DND-41 (cell line): Measurements from ENCODE around the gene DBNDD2.

ENCODE experiments used
- ATAC-seq: fragments of 200-7000 bp; cut with Tn5 transposase; 3 replicates; pipeline ENCODE4 v1.9.1; 2021; ENCODE audit warnings: low read depth; ENCODE audit not compliant: insufficient read depth
- DNase-seq: peaks from one replicate; pipeline ENCODE4 v3.0.0-alpha.2; 2020
- H2AFZ ChIP-seq: 2 replicates; pipeline ENCODE4 v1.6.0; 2012; ENCODE audit warnings: low read depth, low read length
- H3K27ac ChIP-seq: 2 replicates; pipeline ENCODE4 v1.5.1; 2012; ENCODE audit warnings: low read length, inconsistent platforms
- H3K27me3 ChIP-seq: fragments of 200-600 bp; sonication (generic); 2 replicates; pipeline ENCODE4 v1.6.0; 2012; ENCODE audit warnings: low read length, mild to moderate bottlenecking, inconsistent platforms; ENCODE audit not compliant: insufficient read depth, poor library complexity
- H3K36me3 ChIP-seq: 2 replicates; pipeline ENCODE4 v1.5.1; 2012; ENCODE audit warnings: low read length, inconsistent platforms; ENCODE audit not compliant: insufficient read depth
- H3K4me1 ChIP-seq: 2 replicates; pipeline ENCODE4 v1.5.1; 2012; ENCODE audit warnings: mild to moderate bottlenecking, low read length; ENCODE audit not compliant: insufficient read depth
- H3K4me2 ChIP-seq: 2 replicates; pipeline ENCODE4 v1.6.0; 2012; ENCODE audit warnings: mild to moderate bottlenecking, moderate library complexity, low read length, inconsistent platforms; ENCODE audit not compliant: insufficient read depth
- H3K4me3 ChIP-seq, 2 experiments: fragments of 200-600 bp in 1 of 2; shearing (Covaris generic) in 1 of 2; 2 replicates each; pipeline ENCODE4 v1.5.1; 2012 to 2016; ENCODE audit warnings: inconsistent platforms in 2 of 2, low read length in 2 of 2, mild to moderate bottlenecking in 2 of 2, low read depth in 1 of 2, moderate library complexity in 1 of 2
- H3K79me2 ChIP-seq: 2 replicates; pipeline ENCODE4 v1.6.0; 2012; ENCODE audit warnings: low read length, inconsistent platforms; ENCODE audit not compliant: insufficient read depth
- H3K9ac ChIP-seq: 2 replicates; pipeline ENCODE4 v1.6.0; 2012; ENCODE audit warnings: low read depth, mild to moderate bottlenecking, inconsistent platforms, low read length, moderate library complexity
- H3K9me3 ChIP-seq: 2 replicates; pipeline ENCODE4 v1.5.1; 2012; ENCODE audit warnings: low read length, moderate library complexity, mild to moderate bottlenecking, inconsistent platforms; ENCODE audit not compliant: insufficient read depth, severe bottlenecking
- H4K20me1 ChIP-seq: 2 replicates; pipeline ENCODE4 v1.6.0; 2012; ENCODE audit warnings: low read length; ENCODE audit not compliant: insufficient read depth
- EZH2 ChIP-seq: IDR thresholded peaks from 3 replicates; pipeline ENCODE4 v1.6.1; 2012; ENCODE audit warnings: borderline replicate concordance, low read depth, mild to moderate bottlenecking, moderate library complexity, low read length, inconsistent platforms; ENCODE audit not compliant: severe bottlenecking
- TF ChIP-seq, protein P1 (sequence below): IDR thresholded peaks from 2 replicates; pipeline ENCODE4 v1.5.1; 2012; ENCODE audit warnings: borderline replicate concordance, low read length, moderate library complexity, mild to moderate bottlenecking; ENCODE audit not compliant: poor library complexity, severe bottlenecking; ENCODE audit errors: extremely low read depth

The DBNDD2 gene

DNA sequence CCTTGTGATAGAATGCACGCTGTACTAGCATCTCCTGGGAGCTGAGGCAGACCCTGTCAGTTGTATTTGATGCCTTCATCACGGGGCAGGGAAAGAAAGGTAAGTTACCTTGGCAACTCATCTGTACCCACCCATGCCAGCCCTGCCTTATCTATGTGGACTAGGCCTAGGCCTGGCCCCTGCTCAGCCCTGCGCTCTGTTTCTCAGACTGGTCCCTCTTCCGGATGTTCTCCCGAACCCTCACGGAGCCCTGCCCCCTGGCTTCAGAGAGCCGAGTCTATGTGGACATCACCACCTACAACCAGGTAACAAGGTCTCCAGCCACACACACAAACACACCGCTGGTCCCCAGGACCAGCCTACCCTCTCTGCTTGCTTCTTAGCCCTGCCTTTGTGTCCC lies 12.0 kb downstream of the DBNDD2 start:
- DNase-seq (no peak), ATAC-seq (no peak)
- no peak overlapping the region for H2AFZ ChIP-seq
- no peaks in the 10 kb centered on the region for H3K9me3 ChIP-seq
- no peak overlapping the region for H3K9ac ChIP-seq
- H3K4me1 ChIP-seq, result peaks cover 31% of the 10 kb centered on the region
- H3K4me3 ChIP-seq, result no peak overlapping the region
- H3K4me2 ChIP-seq, result no peak overlapping the region
- peaks cover 75% of the 10 kb centered on the region for H3K36me3 ChIP-seq
- H4K20me1 ChIP-seq, result peaks cover 13% of the 10 kb centered on the region; the same call in 1 of the 2 replicates
- peaks cover 39% of the 10 kb centered on the region for H3K79me2 ChIP-seq
- TF ChIP-seq, protein P1, sequence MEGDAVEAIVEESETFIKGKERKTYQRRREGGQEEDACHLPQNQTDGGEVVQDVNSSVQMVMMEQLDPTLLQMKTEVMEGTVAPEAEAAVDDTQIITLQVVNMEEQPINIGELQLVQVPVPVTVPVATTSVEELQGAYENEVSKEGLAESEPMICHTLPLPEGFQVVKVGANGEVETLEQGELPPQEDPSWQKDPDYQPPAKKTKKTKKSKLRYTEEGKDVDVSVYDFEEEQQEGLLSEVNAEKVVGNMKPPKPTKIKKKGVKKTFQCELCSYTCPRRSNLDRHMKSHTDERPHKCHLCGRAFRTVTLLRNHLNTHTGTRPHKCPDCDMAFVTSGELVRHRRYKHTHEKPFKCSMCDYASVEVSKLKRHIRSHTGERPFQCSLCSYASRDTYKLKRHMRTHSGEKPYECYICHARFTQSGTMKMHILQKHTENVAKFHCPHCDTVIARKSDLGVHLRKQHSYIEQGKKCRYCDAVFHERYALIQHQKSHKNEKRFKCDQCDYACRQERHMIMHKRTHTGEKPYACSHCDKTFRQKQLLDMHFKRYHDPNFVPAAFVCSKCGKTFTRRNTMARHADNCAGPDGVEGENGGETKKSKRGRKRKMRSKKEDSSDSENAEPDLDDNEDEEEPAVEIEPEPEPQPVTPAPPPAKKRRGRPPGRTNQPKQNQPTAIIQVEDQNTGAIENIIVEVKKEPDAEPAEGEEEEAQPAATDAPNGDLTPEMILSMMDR, result no peak
- no peak for TF ChIP-seq EZH2
- H3K27ac ChIP-seq, result no peak overlapping the region
- H3K27me3 ChIP-seq, result no peaks in the 10 kb centered on the region

DNA sequence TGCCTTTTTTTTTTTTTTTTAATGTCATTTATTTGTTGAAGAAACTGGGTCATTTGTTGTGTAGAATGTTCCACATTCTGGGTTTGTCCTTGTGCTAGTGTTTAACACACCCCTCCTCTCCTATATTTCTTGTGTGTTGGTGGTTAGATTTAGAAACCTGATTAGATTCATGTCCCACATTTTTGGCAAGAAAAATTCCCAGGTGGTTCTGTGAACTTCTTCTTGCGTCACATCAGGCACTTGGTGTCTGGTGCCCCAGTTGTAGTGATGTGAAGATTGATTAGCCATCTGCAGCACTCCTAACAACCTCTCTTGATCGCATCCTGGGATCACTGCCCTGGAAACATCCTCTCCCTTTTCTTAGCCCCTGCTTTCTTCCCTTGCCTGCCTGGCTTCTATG lies 15.6 kb downstream of the DBNDD2 start:
- Histone ChIP-seq H4K20me1 (peaks cover 6% of the 10 kb centered on the region; the same call in 1 of the 2 replicates), H3K9me3 (no peaks in the 10 kb centered on the region), H3K9ac (no peak overlapping the region), H3K36me3 (peaks cover 75% of the 10 kb centered on the region), H3K27ac (no peak overlapping the region), H2AFZ (no peak overlapping the region), H3K79me2 (peaks cover 8% of the 10 kb centered on the region), H3K4me1 (peaks cover under 1% of the 10 kb centered on the region; the same call in 1 of the 2 replicates), H3K4me2 (no peak overlapping the region), H3K4me3 (no peak overlapping the region), H3K27me3 (no peaks in the 10 kb centered on the region)
- no peak for TF ChIP-seq EZH2
- TF ChIP-seq, protein P1, result no peak
- DNase-seq (no peak), ATAC-seq (no peak)

DNA sequence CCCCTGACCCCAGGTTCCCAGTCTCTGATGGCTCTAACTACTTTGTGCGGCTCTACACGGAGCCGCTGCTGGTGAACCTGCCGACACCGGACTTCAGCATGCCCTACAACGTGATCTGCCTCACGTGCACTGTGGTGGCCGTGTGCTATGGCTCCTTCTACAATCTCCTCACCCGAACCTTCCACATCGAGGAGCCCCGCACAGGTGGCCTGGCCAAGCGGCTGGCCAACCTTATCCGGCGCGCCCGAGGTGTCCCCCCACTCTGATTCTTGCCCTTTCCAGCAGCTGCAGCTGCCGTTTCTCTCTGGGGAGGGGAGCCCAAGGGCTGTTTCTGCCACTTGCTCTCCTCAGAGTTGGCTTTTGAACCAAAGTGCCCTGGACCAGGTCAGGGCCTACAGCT lies 17.5 kb downstream of the DBNDD2 start:
- H3K4me3 ChIP-seq, result no peak overlapping the region
- H4K20me1 ChIP-seq, result no peaks in the 10 kb centered on the region
- DNase-seq, result no peak
- H3K36me3 ChIP-seq, result peaks cover 56% of the 10 kb centered on the region
- no peaks in the 10 kb centered on the region for H3K79me2 ChIP-seq
- TF ChIP-seq, protein P1, result no peak
- no peak for TF ChIP-seq EZH2
- H3K4me1 ChIP-seq, result no peaks in the 10 kb centered on the region
- H3K9ac ChIP-seq, result no peak overlapping the region
- H3K9me3 ChIP-seq, result no peaks in the 10 kb centered on the region
- H3K4me2 ChIP-seq, result no peak overlapping the region
- ATAC-seq, result no peak
- H2AFZ ChIP-seq, result no peak overlapping the region
- H3K27ac ChIP-seq, result no peak overlapping the region
- no peaks in the 10 kb centered on the region for H3K27me3 ChIP-seq

DNA sequence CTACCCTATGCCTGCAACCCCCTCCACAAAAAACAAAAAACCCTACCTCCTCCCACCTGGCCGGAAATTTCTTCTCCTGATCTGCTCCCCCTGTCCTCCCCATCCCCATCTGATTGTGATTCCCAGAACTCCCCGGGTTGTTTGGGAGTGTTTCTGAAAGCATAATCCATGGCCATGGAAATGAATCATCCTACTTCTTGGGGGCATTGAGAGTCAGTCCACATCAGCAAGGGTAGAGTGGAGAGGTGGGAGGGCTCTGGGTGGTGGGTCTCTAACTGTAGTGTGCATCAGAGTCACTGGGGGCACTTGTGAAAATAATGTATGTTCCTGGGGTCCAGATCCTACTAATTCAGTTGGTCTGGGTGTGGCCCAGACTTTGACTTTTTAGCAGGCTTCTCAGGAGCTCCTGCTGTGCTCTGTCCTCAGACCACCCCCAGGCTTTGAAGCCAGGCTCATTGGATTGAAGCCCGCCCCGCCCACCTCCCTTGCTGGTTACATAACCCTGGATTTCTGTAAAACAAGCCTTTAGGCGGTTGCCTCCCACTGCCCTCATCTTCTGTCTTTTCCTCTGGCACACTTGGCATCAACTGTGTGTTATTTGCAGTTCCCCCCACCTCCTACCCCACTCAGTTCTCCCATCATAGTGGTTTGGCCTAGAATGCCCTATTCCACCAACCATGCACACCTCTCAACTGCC lies 18.4 kb downstream of the DBNDD2 start:
- Histone ChIP-seq H3K4me1 (peaks cover under 1% of the 10 kb centered on the region), H3K79me2 (no peaks in the 10 kb centered on the region), H3K27me3 (no peaks in the 10 kb centered on the region), H2AFZ (no peak overlapping the region), H4K20me1 (no peaks in the 10 kb centered on the region), H3K9ac (no peak overlapping the region), H3K27ac (no peak overlapping the region), H3K9me3 (no peaks in the 10 kb centered on the region), H3K4me3 (no peak overlapping the region), H3K4me2 (no peak overlapping the region), H3K36me3 (peaks cover 47% of the 10 kb centered on the region)
- ATAC-seq, result no peak; the same call in 2 of the 3 replicates
- DNase-seq, result no peak
- TF ChIP-seq, protein P1, result no peak
- TF ChIP-seq EZH2, result no peak
